Measurements from ENCODE around the gene ELFN1.

ELFN1 gene

DNA sequence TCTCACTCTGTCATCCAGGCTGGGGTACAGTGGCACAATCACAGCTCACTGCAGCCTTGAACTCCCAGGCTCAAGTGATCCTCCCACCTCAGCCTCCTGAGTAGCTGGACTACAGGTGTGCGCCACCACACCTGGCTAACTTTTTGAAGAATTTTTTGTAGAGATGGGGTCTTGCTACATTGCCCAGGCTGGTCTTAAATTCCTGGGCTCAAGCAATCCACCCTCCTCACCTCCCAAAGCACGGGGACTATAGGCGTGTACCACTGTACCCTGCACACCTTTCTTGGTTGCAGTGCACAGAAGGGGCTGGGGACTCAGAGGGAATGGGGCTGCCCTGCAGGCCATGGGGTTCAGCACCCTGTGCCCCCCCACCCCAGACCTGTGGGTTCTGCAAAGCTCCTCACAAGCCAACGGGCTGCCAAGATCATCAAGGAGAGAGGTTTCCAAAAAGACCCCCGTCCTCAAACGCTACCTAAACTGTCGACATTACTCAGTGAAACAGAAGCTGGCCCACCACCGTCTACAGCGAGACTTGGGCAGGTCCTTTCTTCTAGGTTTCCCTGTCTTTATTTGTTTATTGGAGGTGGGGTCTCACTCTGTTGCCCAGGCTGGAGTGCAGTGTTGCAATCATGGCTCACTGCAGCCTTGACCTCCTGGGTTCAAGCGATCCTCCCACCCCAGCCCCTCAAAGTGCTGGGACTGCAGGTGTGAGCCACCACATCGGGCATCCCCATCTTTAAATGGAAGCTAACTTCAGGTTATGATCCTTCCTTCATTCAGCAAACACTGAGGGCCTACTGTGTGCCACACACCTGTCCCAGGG lies 26.6 kb upstream of the ELFN1 start:
- DNase-seq = no peak

DNA sequence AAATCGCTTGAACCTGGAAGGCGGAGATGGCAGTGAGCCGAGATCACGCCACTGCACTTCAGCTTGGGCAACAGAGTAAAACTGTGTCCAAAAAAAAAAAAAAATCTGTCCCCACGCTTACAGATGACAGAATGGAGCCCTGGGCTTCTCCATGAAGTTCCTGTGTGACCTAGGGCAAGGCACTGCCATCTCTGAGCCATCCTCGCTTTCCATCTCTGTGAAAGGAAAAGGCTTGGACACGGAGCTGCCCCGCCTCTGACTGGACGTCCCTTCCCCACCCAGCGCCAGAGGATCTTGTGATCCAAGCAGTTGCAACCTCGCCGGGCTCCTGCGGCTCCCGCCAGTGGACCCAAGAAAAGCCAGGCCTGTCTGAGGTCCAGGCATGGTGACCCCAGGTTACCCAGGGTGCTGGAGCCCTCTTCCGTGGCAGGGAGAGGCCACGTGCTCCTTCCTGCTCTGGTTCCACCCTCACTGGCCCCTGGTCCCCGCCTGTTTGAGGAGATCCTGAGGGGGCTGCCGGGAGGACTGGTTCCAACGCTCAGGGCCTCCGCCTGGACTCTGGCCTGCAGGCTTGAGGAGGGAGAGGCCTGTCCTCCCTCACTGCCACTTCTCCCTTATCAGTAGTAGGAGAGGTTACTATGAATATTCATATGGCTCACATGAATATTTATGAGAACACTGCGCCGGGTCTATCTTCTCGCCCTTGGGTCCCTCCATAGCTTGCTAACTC lies 25.6 kb upstream of the ELFN1 start:
- no peak for DNase-seq

GRCh38 chr7:1645071-1645409 lies 25.0 kb upstream of the ELFN1 start:
- no peak for DNase-seq

DNA sequence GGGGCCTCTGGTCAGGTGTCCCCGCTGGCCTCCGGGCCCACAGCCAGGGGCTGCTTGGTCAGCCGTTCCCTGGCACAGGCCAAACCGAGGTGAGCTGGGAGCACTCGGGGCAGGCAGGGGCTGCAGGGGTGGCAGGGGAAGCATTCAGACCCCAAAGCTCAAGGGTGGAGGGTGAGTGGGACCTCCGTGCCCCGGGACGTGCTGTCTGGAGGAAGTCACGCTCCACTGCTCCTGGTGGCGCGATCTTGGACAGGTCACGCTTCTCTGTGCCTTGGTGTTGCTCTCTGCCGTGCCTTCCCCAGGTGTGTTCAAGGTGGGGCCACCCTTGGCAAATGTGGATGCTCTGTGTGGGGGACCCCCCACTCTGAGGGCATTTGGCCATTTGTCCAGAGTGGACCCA lies 24.6 kb upstream of the ELFN1 start:
- DNase-seq = no peak

DNA sequence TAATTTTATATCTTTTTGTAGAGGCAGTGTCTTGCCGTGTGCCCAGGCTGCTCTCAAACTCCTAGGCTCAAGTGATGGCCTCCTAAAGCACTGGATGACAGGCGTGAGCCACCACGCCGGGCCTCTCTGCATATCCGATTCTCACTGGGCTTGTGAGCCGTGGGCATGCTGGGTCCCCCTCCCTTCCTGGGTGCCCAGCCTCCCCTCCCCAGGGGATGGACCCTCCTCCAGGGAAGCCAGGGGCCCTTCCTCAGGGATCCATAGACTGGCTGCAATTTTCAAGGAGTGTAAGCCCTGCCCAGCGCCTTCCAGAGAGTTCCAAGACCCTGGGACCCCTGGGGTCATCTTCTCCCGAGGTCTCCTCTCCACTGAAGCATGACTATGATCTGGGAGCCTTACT lies 23.7 kb upstream of the ELFN1 start:
- DNase-seq = no peak

DNA sequence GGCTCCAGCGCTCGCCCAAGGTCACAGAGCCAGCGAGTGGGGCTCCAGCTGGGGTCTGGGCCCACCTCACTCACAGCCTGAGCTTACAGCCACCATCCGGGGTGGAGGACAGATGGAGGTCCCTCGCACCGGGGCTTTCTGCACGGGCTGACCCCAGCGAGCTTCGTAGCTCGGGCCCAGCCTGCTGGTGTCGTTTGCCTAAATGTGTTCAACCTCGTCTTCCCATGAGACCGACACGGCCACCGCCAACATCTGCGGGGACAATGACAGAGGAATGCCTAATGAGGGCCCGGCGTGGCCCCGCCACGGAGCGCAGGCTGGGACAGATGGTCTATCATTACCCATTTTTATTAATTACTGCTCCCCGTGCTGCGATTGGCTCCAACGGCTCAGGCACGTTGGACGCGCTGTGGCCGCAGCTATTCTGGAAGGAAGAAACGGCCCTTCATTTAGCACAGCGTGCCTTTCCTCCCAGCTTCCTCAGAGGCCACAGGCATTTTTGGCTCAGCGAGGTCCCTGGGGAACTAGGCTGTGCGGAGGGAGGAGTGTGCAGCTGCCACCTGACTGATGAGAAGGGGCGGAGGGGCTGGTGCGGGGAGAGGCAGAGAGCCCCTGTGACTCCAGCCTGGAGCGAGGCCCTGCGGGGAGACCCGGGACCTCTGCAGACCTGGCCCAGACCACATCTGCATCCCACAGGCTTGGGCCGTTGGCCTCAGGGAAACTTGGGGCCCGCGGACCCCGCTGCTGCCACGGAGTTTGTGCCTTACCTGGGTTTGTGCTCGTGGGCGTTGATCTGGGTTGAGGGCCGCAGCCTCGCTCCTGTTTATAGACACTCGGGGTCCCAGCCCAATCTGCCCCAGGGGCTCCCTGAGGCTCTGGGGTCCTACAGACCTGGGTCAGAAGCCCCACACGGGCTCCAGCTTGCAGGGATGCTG lies 22.9 kb upstream of the ELFN1 start:
- DNase-seq = peak; percentile 67

GRCh38 chr7:1647961-1648672 lies 22.0 kb upstream of the ELFN1 start:
- no peak for DNase-seq

DNA sequence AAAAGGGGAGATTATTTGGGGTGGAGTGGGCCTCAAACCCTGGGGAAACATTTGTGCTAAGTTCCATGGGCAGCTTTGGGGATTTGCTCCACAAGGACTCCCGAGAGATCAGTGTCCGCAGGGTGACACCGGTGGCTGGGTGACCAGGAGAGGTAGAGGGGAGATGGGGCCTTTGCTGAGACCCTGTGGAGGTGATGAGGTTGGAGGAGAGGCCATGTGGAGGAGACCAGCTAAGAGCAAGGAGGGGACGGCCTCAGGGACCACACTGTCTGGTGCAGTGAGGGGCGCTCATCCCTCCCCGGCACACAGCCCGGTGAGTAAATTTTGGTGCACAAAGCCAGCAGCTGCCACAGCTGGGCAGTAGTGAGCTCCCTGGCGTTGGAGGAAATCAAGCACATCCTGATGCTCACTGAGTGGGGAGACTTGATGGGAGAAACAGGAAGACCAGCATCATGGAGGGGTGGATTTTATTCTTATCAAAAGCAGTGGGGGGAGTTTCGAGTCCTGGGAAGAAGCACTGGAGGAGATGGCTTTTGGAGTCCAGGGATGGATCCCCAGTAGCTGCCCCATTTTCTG lies 20.2 kb upstream of the ELFN1 start:
- DNase-seq = no peak

DNA sequence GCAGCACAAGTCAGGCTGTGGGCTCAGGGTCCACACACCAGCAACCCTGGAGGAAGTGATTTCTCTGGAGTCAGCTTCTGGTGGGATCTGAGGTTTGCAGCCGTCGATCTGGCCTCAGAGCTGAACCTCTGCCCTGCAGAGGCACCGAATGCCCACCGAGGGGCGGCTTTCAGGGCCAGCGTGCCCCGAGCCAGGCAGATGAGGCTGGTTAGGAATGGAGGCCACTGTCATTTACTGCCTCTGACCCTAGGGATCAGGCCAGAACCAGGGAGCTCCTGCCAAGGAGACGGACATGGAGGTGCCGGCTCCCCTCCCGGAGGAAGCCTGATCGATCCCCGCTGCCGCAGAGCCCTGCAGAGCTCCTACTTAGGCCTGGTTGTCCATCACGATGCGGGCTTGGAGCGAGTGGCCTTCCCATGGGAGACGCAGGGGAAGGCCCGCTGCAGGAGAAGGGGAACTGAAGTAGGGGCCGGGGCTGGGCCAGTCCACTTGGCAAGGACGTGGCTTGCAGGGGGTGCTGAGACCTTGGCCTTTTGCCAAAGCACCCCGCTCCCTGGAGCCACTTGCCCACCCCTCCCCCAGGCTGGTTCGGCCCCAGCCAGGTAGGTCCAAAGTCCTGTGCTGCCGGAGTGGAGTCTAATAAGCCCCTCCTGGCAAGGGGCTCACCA lies 19.6 kb upstream of the ELFN1 start:
- no peak for DNase-seq

DNA sequence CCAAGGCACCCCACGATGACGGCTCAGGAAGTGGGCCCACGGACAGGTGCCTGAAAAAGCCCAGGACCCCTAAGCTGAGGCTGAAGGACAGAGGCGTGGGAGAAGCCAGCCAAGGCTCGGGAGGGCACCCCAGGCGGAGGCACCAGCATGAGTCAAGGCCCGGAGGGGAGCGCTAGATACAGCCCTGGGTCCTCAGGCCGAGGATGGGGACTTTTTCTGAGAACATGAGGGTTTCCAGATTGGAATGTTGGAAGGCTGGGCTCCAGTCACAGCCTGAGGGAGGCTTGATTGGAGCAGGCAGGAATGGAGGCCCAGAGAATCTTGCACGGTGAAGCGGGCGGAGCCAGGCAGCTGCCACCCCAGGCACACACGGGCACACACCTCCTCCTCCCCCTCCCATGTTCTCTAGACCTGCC lies 19.0 kb upstream of the ELFN1 start:
- DNase-seq = no peak

- DNase-seq = no peak
Measured at GRCh38 chr7:1651891-1652290, 18.2 kb upstream of the ELFN1 start.

DNA sequence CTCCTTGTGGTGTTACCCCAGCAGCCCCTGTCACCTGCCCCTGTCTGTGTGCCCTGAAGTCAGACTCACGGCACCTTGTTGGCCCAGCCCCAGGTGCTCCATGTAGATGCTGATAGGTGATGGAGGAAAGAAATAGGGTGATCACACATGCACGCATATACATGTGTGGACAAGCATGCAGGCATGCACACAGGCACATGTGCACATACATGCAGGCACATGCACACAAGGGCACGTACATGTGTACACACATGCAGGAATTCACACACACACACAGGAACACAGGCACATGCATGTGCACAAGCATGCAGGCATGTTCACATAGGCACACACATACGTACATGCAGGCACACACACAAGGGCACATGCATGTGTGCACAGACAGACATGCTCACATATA lies 16.6 kb upstream of the ELFN1 start:
- DNase-seq = no peak

DNA sequence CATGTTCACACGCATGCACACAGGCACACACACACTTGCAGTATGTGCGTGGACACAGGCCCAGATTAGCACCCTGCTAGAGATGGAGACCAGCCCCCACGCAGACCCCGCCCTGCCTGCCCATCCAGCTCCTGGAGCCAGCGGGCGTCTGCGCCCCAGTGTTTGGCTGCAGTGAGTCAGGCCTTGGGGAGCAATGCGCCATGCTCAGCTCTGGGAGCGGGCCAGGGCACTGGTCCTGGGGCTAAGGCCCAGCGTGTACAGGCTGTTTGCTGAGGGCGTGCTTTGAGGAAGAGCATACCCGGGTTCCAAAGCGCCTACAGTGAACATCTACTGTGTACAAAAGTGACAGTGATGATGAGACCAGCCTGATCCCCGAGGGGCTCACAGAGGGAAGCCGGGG lies 16.0 kb upstream of the ELFN1 start:
- no peak for DNase-seq

DNA sequence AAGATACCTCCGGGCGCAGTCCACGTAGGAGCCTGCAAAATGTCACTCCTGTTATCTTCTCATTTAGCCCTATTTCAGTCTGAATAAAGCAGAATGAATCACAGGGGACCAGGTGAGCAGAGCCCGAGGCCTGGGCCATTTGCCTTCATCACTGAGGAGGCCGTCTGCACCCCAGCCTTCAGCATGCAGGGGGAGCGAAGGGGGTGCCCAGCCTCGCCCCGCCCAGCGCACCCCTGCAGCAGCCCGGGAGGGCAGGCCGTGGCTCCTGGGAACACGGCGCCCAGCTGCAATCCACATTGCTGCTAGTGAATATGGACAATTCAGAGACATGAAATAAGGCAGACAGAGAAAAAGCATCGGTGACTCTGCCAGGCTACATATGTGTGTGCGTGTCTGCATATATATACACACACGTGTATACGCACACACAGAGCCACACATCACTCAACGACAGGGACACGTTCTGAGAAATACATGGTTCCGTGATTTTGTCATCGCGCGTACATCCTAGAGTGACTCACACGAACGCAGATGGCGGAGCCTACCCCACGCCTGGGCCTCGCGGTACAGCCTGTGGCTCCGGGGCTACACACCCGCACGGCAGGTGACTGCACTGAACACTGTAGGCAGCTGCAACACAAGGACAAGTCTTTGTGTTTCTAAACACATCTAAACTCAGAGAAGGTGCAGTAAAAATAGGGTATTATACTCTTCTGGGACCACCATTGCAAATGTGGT lies 15.2 kb upstream of the ELFN1 start:
- no peak for DNase-seq

- DNase-seq = no peak
Measured at GRCh38 chr7:1659696-1660095, 10.4 kb upstream of the ELFN1 start.

GRCh38 chr7:1661461-1661860 lies 8.6 kb upstream of the ELFN1 start:
- DNase-seq = no peak

DNA sequence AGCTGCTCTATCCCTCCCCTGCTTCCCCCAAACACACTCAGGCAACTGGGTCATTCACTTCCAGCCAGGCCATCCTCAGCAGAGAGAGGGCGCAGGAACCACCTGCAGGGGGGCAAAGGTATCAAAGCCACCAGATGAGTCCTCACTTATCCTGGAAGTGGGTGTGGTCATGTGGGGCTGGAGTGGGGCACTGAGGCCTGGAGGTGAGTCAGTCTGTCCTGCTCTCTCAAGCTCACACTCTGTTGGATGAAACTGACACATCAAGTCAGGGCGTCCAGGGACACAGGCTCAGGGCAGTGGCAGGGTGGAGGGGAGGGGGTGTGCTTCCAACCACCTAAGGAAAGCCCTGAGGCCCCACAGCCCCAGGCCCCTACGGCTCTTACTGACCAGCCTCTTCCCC lies 8.0 kb upstream of the ELFN1 start:
- no peak for DNase-seq

DNA sequence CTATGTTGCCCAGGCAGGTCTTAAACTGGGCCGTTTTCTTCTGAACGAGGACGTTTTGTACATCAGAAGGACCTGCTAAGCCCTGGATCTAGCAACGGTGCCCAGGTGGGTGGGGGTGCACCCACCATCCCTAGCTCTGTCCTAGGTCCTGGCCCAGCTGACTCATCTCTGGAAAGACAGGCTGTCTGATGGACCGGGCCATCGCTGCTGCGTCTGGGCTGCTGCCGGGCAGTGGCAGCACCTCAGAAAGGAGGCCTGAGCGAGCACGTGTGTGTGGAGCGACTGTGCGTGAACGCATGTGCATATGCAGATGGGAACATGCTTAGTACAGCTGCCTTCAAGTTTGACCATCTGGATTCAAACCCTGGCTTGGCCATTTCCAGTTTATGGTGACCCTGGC lies 7.3 kb upstream of the ELFN1 start:
- no peak for DNase-seq

- DNase-seq = no peak
Measured at GRCh38 chr7:1663223-1663622, 6.9 kb upstream of the ELFN1 start.

DNA sequence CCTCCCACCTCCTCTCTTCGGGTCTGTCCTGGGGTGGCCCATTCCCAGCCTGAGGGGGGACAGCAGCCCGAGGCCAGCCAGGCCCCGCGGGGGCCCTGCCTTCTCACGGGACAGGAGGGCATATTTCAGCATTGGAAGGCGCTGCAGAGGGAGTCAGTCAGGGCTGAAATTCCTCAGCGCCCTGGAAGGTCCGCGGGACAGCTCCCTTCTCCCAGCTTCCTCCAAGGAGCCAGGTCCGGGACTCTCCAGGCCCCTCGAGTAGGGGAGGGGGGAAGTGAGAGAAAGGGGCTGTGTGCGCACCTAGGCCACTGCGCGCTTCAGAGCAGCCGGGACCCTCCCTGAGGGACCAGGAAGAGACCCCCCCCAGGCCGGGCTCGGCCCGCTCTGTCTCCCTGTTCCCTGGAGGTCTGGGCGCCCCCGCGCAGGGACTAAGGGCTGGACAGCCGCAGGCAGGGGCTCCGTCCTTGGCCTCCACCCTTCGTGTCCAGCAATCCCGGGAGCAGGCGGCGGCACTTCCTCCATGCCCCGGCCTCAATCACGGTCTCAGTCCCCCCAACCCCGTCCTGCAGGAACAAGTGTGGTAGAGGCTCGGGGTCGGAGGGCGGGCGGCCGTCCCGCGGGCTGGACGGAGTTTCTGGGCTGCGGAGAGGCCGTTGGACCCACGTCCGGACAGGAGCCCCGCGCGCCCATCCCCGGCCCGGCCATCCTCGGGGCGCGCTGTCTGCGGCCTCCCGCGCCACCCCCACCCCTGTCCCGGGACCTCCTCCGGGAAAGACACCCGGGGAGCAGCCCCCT lies 6.0 kb upstream of the ELFN1 start:
- DNase-seq = no peak
